HG02623 (cell line): ENCODE data around the gene IRS1.

ENCODE experiments used
- ATAC-seq: cut with Tn5 transposase; IDR thresholded peaks from one replicate; pipeline ENCODE4 v1.9.1; 2021; ENCODE audit warnings: moderate library complexity; ENCODE audit not compliant: unreplicated experiment

The IRS1 gene

GRCh38 chr2:226732478-226733188, 67.0 kb downstream of the IRS1 start:
- no peak for ATAC-seq

- no peak for ATAC-seq
Observed at GRCh38 chr2:226730481-226730880, 69.1 kb downstream of the IRS1 start.

DNA sequence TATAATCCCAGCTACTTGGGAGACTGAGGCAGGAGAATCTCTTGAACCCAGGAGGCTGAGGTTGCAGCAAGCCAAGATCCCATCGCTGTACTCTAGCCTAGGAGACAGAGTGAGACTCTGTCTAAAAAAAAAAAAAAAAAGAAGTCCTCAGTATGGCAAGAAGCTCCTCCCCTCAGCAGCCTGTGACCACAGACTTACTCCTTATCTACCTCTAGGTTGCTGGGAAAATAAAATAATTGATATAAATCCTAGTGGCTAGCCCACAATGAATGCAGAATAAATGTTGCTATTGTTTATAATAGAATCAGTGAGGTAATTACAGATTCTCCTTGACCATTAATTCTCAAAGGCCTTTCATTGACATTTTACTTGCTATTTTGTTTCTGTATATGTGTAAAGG, 70.6 kb downstream of the IRS1 start:
- no peak for ATAC-seq

DNA sequence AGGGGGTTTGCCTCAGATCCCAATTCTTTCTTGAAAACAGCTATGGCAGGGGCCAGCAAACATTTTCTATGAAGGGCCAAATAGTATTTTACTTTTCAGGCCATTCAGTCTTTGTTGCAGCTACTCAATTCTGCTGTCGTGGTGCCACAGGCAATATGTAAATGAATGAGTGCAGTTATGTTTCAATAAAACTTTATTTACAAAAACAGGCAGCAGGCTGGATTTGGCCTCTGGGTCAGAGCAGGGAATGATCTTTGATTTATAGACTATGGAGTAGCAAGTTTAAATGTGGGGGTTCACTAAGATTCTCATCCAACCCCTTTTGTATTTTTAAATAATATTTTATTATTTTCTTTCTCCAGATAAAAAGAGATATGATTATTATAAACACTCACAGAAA, 72.4 kb downstream of the IRS1 start:
- ATAC-seq = no peak

DNA sequence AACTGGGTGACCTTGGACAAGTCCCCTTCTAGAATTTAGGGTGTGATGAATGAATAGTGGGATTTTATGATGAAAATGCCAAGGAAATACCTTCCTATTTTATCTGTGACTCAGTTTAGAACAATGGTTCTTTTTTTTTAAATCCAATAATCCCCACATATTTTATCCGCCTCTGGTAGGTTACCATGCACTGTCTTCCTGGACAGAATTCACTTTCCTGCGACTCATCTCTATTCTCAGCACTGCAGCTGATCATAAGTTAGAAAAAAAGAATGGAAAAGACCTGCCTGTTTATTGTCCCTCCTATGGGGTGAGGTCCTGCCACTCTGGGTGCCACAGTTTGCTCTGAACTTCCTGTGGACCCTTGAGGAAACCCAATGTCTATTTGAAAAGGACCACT, 73.1 kb downstream of the IRS1 start:
- ATAC-seq = no peak

- ATAC-seq = no peak
Observed at GRCh38 chr2:226725126-226725860, 74.3 kb downstream of the IRS1 start.

GRCh38 chr2:226721541-226721940, 78.1 kb downstream of the IRS1 start:
- no peak for ATAC-seq

DNA sequence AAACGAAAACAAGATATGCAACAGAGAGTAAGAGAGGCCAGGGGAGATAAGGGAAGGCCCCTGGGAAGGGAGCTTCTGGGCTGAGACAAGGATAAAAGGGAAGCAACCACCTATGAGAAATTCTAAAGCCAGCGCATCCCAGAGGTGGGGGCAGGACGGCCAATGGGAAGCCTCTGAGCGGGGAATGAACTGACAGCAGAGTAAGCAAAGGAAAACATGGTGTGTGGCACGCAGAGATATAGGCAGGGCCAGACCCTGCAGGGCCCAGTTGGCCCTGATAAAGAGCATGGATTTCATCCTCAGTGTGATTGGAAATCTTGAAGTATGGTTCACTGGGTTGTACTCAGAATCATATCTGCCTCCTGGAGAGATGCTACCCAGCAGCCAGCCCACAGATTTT, 78.7 kb downstream of the IRS1 start:
- ATAC-seq = no peak

- no peak for ATAC-seq
Observed at GRCh38 chr2:226717719-226718118, 81.9 kb downstream of the IRS1 start.

GRCh38 chr2:226716126-226716525, 83.5 kb downstream of the IRS1 start:
- peak; percentile 57 for ATAC-seq

DNA sequence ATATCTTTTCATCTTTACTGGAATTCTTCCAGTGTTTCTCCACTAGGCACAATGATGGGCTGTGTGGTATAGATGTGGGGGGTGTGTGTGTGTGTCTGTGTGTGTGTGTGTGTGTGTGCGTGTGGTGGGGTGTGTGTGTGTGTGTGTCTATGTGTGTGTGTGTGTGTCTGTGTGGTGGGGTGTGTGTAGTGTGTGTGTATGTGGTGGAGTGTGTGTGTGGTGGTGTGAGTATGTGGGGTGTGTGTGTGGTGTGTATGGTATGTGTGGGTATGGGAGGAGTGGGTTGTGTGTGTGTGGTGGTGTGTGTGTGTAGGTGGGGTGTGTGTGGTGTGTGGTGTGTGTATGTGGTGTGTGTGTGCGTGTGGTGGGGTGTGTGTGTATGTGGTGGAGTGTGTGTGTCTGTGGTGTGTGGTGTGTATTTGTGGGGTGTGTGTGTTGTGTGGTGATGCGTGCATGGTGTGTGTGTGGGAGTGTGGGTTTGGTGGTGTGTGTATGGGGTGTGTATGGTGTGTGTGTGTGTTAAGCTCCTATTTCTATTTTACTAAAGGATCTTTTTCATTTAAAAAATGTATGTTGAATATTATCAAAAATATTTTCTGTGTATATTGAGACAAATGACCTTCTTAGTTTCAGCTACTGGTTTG, 84.2 kb downstream of the IRS1 start:
- ATAC-seq = no peak

- ATAC-seq = no peak
Observed at GRCh38 chr2:226712941-226713340, 86.7 kb downstream of the IRS1 start.

- no peak for ATAC-seq
Observed at GRCh38 chr2:226711606-226712296, 87.9 kb downstream of the IRS1 start.

GRCh38 chr2:226707499-226707898, 92.1 kb downstream of the IRS1 start:
- no peak for ATAC-seq

- ATAC-seq = no peak
Observed at GRCh38 chr2:226705965-226706364, 93.7 kb downstream of the IRS1 start.

- ATAC-seq = no peak
Observed at GRCh38 chr2:226705133-226705886, 94.3 kb downstream of the IRS1 start.

- no peak for ATAC-seq
Observed at GRCh38 chr2:226703514-226703913, 96.1 kb downstream of the IRS1 start.

DNA sequence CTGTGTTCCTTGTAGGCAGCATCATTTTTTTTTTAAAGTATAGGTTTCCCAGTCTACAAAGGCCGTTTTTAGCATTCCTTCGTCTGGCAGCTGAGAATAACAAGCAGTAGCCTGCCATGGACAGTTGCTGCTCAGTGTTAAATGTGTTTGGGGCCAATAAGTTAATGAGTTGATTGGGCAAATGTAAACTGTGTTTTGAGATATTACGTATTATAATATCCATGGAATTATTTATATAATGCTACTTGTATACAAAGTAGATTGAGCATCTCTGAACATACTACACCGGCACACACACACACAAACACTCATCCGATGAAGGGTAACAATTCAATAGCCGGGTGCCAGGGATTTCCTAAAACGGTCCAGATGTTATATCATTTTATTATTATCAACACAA, 97.2 kb downstream of the IRS1 start:
- ATAC-seq = no peak

DNA sequence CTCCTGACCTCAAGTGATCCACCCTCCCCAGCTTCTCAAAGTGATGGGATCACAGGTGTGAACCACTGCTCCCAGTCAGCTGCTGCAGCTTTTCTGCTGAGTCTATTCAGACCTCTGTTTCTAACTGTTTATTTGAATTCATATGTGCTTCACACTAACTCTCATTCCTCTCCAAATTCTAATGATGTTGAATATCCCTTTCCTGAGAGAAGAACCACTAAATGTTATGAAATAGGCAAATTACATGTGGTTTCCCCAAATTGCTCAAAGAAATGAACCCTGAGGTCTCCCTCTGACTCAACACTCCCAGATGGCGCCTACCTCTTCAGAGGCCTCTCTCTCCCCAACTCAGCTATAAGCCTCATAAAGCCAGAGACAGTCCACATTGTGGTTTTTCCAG, 98.6 kb downstream of the IRS1 start:
- peak; percentile 76 for ATAC-seq

DNA sequence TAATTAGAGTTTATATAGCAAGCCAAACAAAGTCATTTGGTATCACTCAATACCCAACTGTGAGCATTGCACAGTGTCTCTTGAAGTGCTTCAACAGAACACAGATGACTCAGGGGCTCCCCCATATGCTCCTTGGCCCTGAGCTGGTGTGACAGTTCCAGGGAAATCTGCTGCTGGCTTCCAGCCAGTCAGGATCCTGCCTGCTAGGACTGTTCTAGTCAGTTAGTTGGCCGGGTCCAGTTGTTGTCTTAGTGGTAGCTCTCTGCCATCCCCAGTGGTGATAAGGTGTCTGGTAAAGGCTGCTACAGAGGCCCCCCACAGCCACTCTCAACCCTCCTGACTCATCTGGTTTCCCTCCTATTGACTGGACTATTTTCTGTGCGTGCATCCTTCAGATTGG, 100.3 kb downstream of the IRS1 start:
- ATAC-seq = no peak

DNA sequence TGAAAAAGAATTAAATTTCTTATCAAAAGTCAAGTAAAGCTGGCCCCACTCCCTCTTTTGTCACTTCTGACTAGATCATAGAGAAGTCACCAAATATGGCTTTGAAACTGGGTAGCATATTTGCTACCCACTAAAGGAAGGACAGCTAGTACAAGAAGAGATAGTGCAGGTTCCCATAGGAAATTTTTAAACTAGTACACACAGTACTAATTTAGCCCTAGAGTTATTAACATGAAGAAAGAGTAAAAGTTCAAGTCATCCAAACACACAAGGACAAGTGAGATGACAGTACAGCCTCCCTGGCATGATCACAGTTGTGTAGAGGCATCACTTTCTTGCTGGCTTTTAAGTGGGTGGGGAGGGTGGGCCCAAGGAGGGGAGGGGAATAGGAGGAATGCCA, 100.9 kb downstream of the IRS1 start:
- no peak for ATAC-seq
